HK-2 (cell line): ENCODE results near the gene GNG4.
A peak's percentile ranks its signal among the peaks of the same experiment; 100 is the strongest.
"Not testable (repeated sequence)": the region's sequence is repeated elsewhere in the genome, so short reads cannot be mapped to it uniquely, and the experiment has no call there.

Experiments
- DNase-seq: peaks from one replicate; pipeline ENCODE4 v3.0.0-alpha.2; 2018; ENCODE audit not compliant: unreplicated experiment

The GNG4 gene

GRCh38 chr1:235625831-235626230 lies 23.8 kb downstream of the GNG4 start:
- no peak for DNase-seq

- no peak for DNase-seq
These were observed 24.2 kb downstream of the GNG4 start for GRCh38 chr1:235625340-235625739.

- peak; percentile 49 for DNase-seq
These were observed 24.8 kb downstream of the GNG4 start for GRCh38 chr1:235624721-235625333.

GRCh38 chr1:235622936-235623779 lies 26.4 kb downstream of the GNG4 start:
- DNase-seq = no peak

GRCh38 chr1:235619149-235619548 lies 30.4 kb downstream of the GNG4 start:
- DNase-seq = not testable (repeated sequence)

GRCh38 chr1:235617808-235618207 lies 31.8 kb downstream of the GNG4 start:
- DNase-seq = no peak

GRCh38 chr1:235617140-235617539 lies 32.4 kb downstream of the GNG4 start:
- DNase-seq = no peak

GRCh38 chr1:235614442-235614954 lies 35.1 kb downstream of the GNG4 start:
- no peak for DNase-seq

- no peak for DNase-seq
These were observed 36.0 kb downstream of the GNG4 start for GRCh38 chr1:235613602-235614001.

GRCh38 chr1:235612761-235613160 lies 36.8 kb downstream of the GNG4 start:
- DNase-seq = no peak

GRCh38 chr1:235610157-235610556 lies 39.4 kb downstream of the GNG4 start:
- DNase-seq = no peak

- DNase-seq = no peak
These were observed 41.3 kb downstream of the GNG4 start for GRCh38 chr1:235608278-235608677.

GRCh38 chr1:235607284-235607683 lies 42.3 kb downstream of the GNG4 start:
- no peak for DNase-seq

- no peak for DNase-seq
These were observed 48.5 kb downstream of the GNG4 start for GRCh38 chr1:235601104-235601503.

- DNase-seq = no peak
These were observed 50.0 kb downstream of the GNG4 start for GRCh38 chr1:235599536-235599935.

- no peak for DNase-seq
These were observed 51.6 kb downstream of the GNG4 start for GRCh38 chr1:235597867-235598553.

GRCh38 chr1:235595079-235595478 lies 54.5 kb downstream of the GNG4 start:
- no peak for DNase-seq

GRCh38 chr1:235594281-235594895 lies 55.2 kb downstream of the GNG4 start:
- not testable (repeated sequence) for DNase-seq

GRCh38 chr1:235588916-235589515 lies 60.6 kb downstream of the GNG4 start:
- DNase-seq = no peak

GRCh38 chr1:235588156-235588555 lies 61.4 kb downstream of the GNG4 start:
- no peak for DNase-seq

- no peak for DNase-seq
These were observed 62.6 kb downstream of the GNG4 start for GRCh38 chr1:235586992-235587391.

GRCh38 chr1:235586413-235586812 lies 63.2 kb downstream of the GNG4 start:
- no peak for DNase-seq
